GM11168 (cell line): ENCODE measurements around the gene ZNF195.
"Not testable (repeated sequence)": the region's sequence is repeated elsewhere in the genome, so short reads cannot be mapped to it uniquely, and the experiment has no call there.

Source experiments
- in situ Hi-C: fragments of 300-500 bp; cut with MboI; formaldehyde crosslinking; loops from one replicate; pipeline ENCODE4 v1.12.0; 2022; ENCODE audit warnings: low sequenced_read_pairs; ENCODE audit not compliant: unreplicated experiment

The ZNF195 gene

DNA sequence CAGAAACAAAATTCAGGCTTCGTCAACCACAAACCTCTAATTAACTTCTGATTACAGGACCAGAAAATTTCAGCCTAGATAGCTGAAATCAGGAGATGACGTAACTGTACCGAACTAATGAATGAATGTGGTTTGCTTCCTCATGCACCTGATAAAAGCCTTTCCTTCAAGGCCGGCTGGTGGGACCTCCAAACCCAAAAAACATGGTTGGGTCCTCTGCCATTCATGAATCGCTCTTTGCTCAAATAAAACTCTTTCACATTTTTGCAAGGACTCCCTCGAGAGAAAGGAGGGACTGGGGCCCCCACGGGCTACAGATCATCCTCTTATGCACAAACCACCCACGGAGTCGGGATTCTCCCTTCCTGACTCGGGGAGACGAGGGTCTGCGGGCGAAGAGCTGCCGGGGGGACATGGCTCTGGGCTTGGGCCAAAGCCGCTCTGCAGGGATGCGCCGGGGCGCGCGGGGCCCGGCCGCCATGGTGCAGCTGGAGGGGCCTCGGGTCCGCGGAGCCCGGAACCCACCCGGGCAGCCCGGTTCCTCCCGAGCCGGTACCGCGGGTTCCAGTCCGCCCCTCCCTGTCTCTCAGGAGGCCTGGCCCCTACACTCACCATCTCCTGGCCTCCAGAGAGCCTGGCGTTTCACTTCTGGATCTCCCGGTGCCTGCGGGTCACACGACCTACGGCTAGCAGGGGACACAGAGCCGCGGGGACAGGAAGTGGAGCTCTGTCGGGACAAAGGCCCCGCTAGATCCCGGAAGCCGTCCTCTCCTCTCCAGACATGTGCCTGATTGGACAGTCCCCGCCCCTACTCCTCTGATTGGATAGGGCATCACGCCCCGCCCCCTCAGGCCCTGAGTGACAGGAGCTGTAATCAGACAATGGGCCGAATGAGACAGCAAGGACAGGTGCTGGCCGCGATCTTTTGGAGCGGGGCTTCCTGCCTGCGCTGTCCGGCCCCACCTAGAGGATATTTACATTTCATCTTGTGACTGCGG, at the start of gene ZNF195:
ZNF195 (minus strand) TSS at position 721 of the 998 bp plus-strand sequence; CDS start at position 615, 106 bp downstream.
- in situ Hi-C loops = no loop called here

DNA sequence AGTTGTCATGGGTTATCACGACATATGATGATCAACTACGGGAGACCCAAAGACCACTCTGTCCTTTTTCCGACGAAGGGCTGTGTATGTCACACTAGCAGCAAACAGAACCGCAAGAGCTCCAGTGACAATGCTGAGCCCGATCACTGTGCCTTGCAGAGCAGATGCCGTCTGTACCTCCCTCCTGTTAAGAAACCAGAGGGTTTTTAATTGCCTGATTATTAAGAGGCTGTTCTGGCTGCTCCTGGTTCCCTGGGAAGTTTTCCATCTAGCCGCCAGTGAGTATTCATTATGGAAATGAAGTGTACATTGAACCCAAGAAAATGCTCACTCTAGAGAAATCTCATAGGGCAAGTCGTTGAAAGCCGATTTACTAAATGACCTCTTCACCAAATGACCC, 49.1 kb upstream of the ZNF195 start:
- in situ Hi-C loops = not testable (repeated sequence)

DNA sequence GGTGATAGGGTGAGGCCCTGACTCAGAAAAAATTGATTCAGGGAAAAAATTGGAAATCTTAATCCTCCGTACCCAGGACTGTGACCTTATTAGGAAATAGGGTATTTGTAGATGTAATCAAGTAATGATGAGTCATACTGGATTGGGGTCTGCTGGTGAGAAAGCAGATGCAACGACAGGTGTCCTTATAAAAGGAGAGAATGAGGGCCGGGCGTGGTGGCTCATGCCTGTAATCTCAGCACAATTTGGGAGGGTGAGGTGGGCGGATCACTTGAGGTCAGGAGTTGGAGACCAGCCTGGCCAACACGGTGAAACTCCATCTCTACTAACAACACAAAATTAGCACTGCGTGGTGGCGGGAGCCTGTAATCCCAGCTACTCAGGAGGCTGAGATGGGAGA, 47.6 kb upstream of the ZNF195 start:
- in situ Hi-C loops = not testable (repeated sequence)

DNA sequence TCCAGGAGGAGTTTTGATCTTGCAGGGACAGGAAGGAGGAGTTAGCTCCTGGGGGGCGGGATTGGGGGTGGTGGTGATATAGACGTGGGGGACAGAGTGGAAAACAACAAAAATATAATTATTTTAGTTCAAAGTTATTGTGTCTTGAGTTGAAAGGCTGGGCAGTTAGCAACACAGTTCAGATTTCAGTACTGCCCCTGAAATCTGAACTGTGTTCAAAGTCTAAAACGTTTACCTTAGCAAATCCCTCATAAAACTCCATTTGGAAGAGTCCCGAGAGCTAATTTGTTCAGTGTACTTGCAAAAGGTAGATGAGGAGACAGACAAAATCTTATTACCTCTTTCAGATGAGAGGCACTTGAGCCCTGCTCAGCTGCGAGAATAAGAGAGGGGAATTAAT, 45.0 kb upstream of the ZNF195 start:
- in situ Hi-C loops = not testable (repeated sequence)

DNA sequence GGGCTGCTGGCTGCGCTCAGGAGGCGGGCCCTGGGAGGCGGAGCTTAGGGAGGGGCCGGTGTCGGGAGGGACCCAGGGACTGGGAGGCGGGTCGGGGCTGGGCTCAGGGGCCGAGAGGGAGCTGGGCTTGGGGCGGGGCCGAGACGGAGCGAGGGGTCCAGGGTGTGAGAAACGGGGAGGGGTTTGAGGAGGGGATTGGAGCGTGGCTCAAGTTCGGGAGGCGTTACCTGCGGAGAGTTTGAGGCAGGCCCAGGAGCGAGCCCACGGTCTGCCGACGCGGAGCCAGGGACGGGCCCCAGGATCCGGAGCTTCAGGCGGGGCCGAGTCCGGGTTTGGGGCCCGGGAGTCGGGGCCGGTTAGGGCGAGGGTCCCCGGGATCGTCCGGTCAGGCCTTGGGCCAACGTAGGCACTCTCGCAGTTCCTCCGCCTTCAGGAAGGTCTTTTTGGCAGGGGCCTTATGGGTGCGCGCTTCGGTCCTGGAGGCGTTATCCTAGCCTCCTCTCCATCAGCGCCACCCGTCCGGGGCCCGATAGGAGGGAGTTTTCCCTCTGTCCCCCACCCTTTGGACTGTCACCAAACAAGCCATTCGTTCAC, 44.3 kb upstream of the ZNF195 start:
- in situ Hi-C loops = not testable (repeated sequence)

DNA sequence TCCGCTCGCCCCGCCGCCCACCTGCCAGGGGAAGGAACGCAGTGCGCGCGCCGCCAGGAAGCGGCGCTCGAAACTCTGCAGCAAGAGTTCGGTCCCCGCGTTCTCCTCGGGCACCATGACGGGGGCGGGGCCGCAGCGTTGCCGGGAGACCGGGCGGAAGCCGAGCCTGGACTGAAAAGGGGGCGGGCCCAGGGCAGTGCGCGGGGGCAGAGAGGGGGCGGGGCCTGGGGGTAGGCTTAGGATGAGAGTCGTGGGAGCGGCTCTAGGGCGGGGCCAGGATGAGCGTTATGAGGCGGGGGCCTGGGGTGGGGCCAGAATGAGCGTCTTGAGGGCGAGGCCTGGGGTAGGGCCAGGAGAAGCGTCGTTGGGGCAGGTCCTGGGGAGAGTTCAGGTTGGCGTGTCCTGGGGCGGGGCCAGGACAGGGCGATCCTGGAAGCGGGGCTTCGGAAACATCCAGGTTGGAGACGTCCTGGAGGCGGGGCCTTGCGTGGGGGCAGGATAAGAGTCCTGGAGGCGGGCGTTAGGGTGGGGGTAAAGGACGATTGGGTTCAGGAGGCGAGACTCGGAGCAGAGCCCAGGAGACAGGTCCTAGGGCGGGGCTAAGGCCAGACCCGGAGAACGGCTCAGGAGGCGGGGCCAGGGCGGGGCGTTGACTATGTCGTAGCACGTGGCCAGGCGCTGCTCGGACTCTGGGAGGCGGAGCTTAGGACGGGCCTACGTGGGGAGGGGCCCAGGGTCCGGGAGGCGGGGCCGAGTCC, 43.6 kb upstream of the ZNF195 start:
- in situ Hi-C loops = not testable (repeated sequence)

DNA sequence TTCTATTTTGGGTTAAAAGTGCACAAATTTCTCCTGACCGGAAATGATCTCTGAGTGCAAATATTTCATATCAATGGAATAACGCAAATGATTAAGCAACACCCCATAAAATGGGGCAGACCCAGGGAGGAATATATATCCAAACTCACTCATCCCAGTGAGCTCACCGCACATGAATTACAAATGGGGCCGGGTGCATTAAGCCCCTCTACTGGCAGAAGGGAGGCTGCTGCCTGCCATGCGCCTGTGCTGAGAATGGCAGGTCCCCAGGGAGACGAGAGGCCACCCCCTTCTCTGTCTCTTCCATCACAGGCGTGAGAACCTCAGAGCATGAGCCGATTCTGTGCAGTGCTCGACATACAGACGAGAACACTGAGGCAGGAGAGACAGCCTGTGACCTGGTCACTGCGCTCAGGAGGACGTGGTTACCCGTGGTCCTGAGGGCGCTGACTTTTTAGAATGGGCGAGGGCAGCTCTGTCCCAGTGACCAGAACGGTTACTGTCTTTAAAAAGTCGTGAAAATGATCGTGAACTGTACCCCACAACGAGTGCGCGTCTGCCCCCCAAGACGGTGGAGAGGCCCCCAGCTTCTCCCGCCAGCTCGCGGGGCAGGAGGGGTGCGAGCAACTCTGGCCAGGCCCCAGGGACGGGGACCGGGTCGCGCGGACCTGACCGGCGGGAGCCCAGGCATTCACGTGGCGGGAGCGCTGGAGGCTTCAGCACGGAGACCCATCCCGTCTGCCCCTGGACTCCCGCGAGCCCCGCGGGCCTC, 42.8 kb upstream of the ZNF195 start:
- in situ Hi-C loops = not testable (repeated sequence)

DNA sequence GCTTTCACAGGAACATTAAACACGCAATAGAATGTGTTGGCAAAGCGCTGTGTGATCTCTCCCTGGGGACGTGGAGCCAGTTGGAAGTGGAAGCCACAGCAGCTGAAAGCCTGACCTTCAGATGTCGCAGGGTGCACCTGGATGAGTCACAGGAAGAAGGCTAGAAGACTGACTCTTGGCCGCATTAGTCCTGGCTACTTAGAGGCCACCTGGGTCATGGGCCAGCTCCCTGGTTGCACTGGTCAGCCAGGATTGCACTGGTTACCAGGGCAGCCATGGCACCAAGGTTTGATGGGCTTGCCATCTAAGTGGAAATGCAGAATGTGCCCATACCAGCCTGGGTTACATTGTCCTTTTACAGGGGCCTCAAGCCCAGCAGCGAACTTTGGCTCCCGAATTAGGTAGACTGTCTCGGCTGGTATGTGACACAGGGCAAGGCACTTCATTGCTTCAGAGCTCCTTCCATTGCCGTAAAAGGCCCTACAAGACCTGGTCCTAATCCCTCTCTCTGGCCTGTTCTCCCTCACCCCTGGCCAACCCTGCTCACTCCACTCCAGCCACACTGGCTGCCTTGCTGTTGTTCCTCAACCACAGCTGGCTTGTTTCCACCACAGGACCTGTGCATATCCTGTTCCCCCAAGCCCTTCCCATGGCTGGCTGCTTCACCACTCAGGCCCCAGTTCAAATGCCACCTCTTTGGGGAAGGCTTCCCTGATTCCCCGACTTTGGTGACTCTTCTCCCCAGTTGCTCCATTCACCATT, 41.5 kb upstream of the ZNF195 start:
- in situ Hi-C loops = not testable (repeated sequence)

DNA sequence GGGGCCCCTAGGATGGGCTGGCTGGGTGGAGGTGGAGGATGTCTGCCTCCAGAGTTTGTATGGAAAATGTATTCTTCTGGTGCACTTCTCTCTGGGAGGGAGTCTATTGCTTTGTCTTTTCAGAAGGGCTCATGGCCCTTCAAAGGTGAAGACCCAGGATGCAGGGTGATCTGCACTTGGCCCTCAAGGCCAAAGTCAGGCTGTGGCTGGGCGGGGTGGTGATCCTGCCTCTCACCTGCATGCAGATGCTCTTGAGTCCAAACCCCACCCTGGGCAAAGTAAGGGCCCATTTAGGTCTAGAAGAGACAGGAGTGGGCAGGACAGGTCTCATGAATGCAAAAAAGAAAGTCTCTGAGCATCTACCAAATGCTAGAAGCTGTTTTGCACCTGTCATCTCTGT, 40.5 kb upstream of the ZNF195 start:
- in situ Hi-C loops = not testable (repeated sequence)

DNA sequence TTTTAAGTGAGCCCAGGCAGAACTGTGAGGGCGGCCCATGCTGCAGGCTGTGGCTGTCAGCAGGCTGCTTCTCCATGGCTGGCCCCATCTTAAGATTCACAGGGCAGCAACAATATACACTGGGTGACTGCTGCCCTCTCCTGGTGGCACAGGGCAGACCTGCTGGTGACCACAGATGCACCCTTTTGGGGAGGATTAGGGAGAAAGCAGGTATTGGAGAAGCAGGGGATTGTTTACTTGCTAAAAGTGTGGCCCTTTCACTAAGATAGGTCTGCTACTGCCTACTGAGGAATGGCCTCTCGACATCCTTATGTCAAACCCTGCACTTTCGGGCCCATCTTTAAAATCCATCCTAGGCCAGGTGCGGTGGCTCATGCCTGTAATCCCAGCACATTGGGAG, 38.1 kb upstream of the ZNF195 start:
- in situ Hi-C loops = not testable (repeated sequence)

DNA sequence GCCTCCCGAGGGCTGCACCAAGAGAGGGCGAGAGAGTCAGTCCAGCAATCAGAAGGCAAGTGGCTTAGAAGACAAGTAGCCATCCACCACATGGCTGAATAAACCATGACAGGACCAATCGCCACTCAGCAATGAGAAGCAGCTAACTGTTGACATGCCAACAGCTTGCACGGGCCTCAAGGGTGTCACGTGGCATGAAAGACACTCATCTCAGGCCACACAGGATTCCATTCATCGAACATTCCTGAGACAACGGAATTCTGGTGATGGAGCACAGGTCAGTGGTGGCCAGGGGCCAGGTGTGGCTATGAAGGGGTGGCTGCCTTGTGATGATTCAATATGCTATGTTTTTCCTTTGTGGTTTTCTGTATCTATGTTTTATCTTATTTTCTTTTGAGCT, 36.4 kb upstream of the ZNF195 start:
- in situ Hi-C loops = not testable (repeated sequence)

DNA sequence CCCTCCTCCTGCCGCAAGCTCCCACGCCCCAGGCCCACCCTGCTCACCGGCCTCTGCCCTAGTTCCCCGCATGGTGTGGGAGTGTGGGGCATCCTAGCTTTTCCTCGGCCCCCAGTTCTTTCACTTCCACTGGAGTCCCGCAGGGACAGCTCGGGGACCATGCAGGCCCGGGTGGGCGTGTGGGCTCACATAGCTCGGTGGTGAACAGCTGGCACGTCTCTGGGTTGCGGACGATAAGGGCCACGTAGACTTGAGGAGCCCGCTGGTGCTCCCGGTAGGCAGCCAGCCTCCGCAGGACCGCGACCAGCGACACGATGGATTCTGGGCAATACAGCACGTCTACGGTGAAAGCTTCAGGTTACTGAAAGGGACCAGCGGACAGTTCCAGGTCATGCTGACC, 34.7 kb upstream of the ZNF195 start:
- in situ Hi-C loops = not testable (repeated sequence)

DNA sequence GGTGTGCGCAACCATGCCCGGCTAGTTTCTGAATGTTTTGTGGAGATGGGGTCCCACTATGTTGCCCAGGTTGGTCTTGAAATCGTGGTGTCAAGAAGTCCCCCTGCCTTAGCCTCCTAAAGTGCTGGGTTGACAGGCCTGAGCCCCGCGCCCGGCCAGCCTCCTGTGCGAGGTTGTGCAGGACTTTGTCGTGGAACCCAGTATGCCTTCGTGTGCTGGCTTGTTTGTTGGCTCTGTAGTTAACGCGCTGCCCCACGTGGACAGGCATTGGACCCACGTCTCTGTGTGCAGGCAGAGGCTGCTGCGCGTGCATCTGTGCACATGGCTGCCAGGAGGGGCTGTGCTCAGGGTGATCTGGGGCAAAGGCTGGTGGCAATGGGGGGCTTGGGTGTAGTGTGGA, 33.9 kb upstream of the ZNF195 start:
- in situ Hi-C loops = no loop called here

DNA sequence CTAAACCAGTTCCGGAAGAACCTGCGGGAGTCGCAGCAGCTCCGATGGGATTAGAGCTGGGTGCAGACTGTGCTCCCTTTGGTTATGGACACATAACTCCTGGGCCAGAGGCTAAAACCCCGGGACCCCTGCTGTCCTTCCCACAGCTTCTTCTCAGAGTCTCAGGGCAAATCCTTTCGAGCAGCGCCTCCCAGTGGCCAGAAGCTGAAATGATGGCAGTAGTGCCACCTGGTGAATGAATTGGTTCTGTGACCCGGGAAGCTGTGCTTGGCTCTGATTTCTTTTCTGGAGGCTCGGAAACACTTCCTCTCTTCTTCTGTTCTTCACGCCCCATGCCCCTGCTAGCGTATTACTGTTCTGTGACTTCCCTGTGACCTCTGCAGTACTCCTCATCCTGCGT, 29.8 kb upstream of the ZNF195 start:
- in situ Hi-C loops = loop anchor here (10.0 kb wide), 1 partner anchor 64 kb away; no protein-coding TSS in a partner anchor

DNA sequence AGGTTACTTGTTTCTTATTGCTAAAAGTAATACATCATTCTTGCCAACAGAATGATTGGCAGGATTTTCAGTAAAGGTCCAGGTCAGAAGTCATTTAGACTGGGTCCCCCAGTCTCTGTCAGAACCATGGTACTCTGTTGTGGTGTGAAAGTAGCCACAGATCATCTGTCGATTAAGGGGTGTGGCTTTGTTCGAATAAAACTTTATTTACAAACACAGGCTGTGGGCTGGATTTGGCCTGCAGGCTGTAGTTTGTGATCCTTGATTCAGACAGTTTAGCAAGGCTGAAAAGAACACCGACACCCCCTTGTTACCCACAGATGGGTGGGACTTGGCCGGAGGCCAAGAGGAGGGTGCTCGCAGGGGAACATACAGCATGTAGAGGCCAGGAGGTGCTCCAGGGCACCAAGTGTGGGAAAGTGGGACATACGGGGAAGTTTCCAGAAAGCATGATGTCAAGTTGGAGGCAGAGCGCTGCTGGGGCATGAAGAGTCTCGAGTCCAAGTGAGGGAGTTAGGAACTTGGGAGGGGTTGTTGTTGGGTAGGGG, 29.2 kb upstream of the ZNF195 start:
- in situ Hi-C loops = loop anchor here (10.0 kb wide), 1 partner anchor 63 kb away; no protein-coding TSS in a partner anchor

DNA sequence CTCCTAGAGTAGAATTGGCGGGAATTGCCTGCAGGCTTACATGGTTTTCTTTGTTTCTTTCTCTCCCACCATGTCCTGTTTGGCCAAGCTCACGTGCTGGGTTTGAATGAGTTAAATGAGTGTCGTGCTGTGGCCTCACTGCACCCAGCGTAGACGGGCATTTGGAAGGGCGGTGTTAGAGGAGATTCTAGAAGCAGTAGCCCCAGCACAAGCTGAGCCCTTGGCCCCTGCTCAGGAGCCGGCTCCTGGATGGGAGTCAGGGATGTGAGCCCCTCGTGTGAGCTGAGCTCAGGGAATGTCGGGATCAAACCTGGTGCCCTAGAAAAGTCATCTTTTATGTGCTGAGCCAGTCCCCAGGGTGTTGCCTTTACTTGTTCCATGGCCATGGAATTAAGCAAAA, 28.0 kb upstream of the ZNF195 start:
- in situ Hi-C loops = loop anchor here (10.0 kb wide), 1 partner anchor 62 kb away; no protein-coding TSS in a partner anchor

DNA sequence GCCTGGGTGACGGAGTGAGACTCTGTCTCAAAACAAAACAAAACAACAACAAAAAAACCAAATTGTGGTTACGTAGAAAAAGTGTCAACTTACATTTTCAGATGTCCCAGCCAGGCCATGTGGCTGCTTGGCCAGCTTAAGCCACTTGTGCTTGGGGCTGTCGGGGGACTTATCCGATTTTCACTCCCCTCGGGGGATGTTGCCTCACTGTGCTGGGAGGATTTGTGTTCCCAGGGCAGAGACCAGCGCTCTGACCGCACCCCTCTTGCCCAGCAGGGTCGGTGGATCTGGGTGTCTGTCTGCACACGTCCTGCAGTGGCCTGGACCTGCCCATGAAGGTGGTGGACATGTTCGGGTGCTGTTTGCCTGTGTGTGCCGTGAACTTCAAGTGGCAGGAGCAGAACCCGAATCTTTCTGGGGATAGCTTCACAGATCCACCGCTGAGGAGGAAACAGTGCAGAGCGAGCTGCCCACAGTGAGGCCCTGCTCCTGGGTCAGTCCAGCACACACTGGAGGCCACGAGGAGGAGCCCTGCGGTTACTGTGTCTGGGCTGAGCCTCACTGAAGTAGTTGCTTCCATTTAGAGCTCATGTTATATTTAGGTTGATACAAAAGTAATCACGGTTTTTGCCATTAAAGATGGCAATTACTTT, 27.4 kb upstream of the ZNF195 start:
- in situ Hi-C loops = loop anchor here (10.0 kb wide), 1 partner anchor 62 kb away; no protein-coding TSS in a partner anchor
